SK-N-SH treated with all-trans-retinoic acid at 6 μM for 48 hours (cell line): Measurements from ENCODE around the gene SOX8.

ENCODE experiments used
- ATAC-seq: fragments of 200-7000 bp; cut with Tn5 transposase; 3 replicates; pipeline ENCODE4 v1.9.1; 2020; ENCODE audit warnings: mild to moderate bottlenecking, moderate library complexity
- ARNTL ChIP-seq: fragments of 450-650 bp; formaldehyde crosslinking; IDR thresholded peaks from 2 replicates; pipeline ENCODE4 v1.5.0; 2020; ENCODE audit warnings: low read depth, mild to moderate bottlenecking, moderate library complexity, borderline replicate concordance
- BACH2 ChIP-seq: fragments of 250-450 bp; sonication (Bioruptor Pico); IDR thresholded peaks from 2 replicates; pipeline ENCODE4 v1.9.0; 2021; ENCODE audit warnings: mild to moderate bottlenecking, borderline replicate concordance
- CREB5 ChIP-seq: fragments of 250-450 bp; sonication (Bioruptor Pico); IDR thresholded peaks from 2 replicates; pipeline ENCODE4 v1.5.1; 2020; ENCODE audit warnings: low read depth, mild to moderate bottlenecking, moderate library complexity
- CSRNP3 ChIP-seq: fragments of 250-450 bp; sonication (Bioruptor Pico); IDR thresholded peaks from 2 replicates; pipeline ENCODE4 v1.5.1; 2021; ENCODE audit warnings: mild to moderate bottlenecking, moderate library complexity
- ISL1 ChIP-seq: fragments of 250-450 bp; sonication (Bioruptor Pico); IDR thresholded peaks from 2 replicates; pipeline ENCODE4 v2.1.2; 2022; ENCODE audit warnings: mild to moderate bottlenecking, moderate library complexity
- OSR1 ChIP-seq: fragments of 250-450 bp; sonication (Bioruptor Pico); IDR thresholded peaks from 2 replicates; pipeline ENCODE4 v1.8.0; 2022; ENCODE audit warnings: moderate library complexity, mild to moderate bottlenecking, inconsistent platforms
- PPARA ChIP-seq: fragments of 250-450 bp; sonication (Bioruptor Pico); IDR thresholded peaks from 2 replicates; pipeline ENCODE4 v1.5.0; 2020; ENCODE audit warnings: mild to moderate bottlenecking, borderline replicate concordance
- RARB ChIP-seq: fragments of 250-450 bp; sonication (Bioruptor Pico); IDR thresholded peaks from 2 replicates; pipeline ENCODE4 v1.8.0; 2021; ENCODE audit warnings: mild to moderate bottlenecking, moderate library complexity
- TCF4 ChIP-seq: fragments of 250-450 bp; sonication (Bioruptor Pico); IDR thresholded peaks from 2 replicates; pipeline ENCODE4 v1.8.0; 2021; ENCODE audit warnings: mild to moderate bottlenecking, moderate library complexity, borderline replicate concordance
- TSHZ2 ChIP-seq: fragments of 250-450 bp; sonication (Bioruptor Pico); IDR thresholded peaks from 2 replicates; pipeline ENCODE4 v1.5.0; 2020; ENCODE audit warnings: mild to moderate bottlenecking, moderate library complexity
- ZFP3 ChIP-seq: fragments of 250-450 bp; sonication (Bioruptor Pico); IDR thresholded peaks from 2 replicates; pipeline ENCODE4 v1.5.0; 2020; ENCODE audit warnings: mild to moderate bottlenecking, moderate library complexity
- ZFP30 ChIP-seq: fragments of 450-650 bp; formaldehyde crosslinking; IDR thresholded peaks from 2 replicates; pipeline ENCODE4 v1.5.0; 2022; ENCODE audit warnings: mild to moderate bottlenecking, moderate library complexity
- ZNF565 ChIP-seq: fragments of 450-650 bp; formaldehyde crosslinking; conservative IDR thresholded peaks from 2 replicates; pipeline ENCODE4 v1.5.0; 2020; ENCODE audit warnings: low read depth, mild to moderate bottlenecking, moderate library complexity
- ZNF70 ChIP-seq: fragments of 450-650 bp; formaldehyde crosslinking; IDR thresholded peaks from 2 replicates; pipeline ENCODE4 v1.5.0; 2020; ENCODE audit warnings: mild to moderate bottlenecking, moderate library complexity
- ZNF8 ChIP-seq: fragments of 450-650 bp; formaldehyde crosslinking; IDR thresholded peaks from 2 replicates; pipeline ENCODE4 v1.5.0; 2020; ENCODE audit warnings: mild to moderate bottlenecking, moderate library complexity
- TF ChIP-seq, protein P1 (sequence below): fragments of 250-450 bp; sonication (Bioruptor Pico); IDR thresholded peaks from 2 replicates; pipeline ENCODE4 v1.8.0; 2021; ENCODE audit warnings: low read depth, mild to moderate bottlenecking, moderate library complexity, borderline replicate concordance
- TF ChIP-seq, protein P2 (sequence below): fragments of 250-450 bp; sonication (Bioruptor Pico); IDR thresholded peaks from 2 replicates; pipeline ENCODE4 v1.8.0; 2020; ENCODE audit warnings: mild to moderate bottlenecking, moderate library complexity, borderline replicate concordance

The SOX8 gene

GRCh38 chr16:1012722-1013592 is 31.4 kb downstream of the SOX8 start:
- TF ChIP-seq TCF4 (no peak), ZFP3 (CRISPR knock-in tag) (no peak), ZFP30 (CRISPR knock-in tag) (no peak), BACH2 (CRISPR knock-in tag) (no peak), ZNF565 (no peak), ZNF70 (CRISPR knock-in tag) (no peak), TSHZ2 (CRISPR knock-in tag) (no peak)
- TF ChIP-seq, protein P1, sequence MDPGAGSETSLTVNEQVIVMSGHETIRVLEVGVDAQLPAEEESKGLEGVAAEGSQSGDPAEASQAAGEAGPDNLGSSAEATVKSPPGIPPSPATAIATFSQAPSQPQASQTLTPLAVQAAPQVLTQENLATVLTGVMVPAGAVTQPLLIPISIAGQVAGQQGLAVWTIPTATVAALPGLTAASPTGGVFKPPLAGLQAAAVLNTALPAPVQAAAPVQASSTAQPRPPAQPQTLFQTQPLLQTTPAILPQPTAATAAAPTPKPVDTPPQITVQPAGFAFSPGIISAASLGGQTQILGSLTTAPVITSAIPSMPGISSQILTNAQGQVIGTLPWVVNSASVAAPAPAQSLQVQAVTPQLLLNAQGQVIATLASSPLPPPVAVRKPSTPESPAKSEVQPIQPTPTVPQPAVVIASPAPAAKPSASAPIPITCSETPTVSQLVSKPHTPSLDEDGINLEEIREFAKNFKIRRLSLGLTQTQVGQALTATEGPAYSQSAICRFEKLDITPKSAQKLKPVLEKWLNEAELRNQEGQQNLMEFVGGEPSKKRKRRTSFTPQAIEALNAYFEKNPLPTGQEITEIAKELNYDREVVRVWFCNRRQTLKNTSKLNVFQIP (CRISPR knock-in tag), result no peak
- ATAC-seq, result no peak

DNA sequence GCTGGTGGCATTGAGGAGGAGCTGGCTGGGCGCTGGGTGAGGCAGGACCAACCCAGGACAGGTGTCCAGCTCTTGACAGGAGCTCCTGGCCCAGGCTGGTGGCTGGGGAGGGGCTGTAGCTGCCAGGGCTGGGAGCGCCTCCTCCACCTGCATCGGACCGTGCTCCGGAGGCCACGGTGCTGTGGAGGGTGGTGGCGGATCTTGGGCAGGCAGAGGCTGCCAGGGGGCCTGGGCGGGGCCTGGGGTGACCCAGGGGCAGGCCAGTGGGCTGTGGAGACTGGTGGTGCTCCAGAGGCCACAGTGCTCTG is 32.0 kb downstream of the SOX8 start:
- TF ChIP-seq ISL1 (no peak), ARNTL (CRISPR knock-in tag) (no peak), PPARA (CRISPR knock-in tag) (no peak), ZFP3 (CRISPR knock-in tag) (no peak)
- TF ChIP-seq, protein P1 (CRISPR knock-in tag), result no peak
- no peak for ATAC-seq

DNA sequence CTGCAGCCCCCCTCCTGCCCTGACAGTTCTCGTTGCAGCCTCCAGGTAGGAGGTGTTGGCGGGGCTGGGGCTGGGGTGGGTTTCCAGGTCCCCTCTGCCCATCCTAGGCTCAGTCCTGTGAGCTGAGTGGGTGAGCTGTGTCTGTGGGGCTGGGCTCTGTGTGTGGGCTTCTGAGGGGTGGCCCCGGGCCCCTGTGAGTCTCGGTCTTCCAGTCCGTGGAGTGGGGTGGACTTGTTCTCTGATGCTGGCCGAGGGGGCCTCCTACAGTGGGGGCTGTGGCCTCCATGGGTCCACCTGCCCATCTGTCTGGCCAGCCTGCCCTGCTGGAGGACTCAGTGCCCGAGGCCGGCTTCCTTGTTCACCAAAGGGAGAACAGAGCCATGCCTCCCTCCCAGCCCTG is 32.7 kb downstream of the SOX8 start:
- no peak for TF ChIP-seq CREB5 (CRISPR knock-in tag)
- TF ChIP-seq BACH2 (CRISPR knock-in tag), result no peak
- ATAC-seq, result no peak

- TF ChIP-seq PPARA (CRISPR knock-in tag), result no peak
- no peak for TF ChIP-seq CSRNP3 (CRISPR knock-in tag)
- TF ChIP-seq ISL1, result no peak
- TF ChIP-seq RARB (CRISPR knock-in tag), result no peak
- no peak for TF ChIP-seq OSR1
- TF ChIP-seq ARNTL (CRISPR knock-in tag), result no peak
- TF ChIP-seq ZNF8 (CRISPR knock-in tag), result no peak
- TF ChIP-seq BACH2 (CRISPR knock-in tag), result no peak
- TF ChIP-seq, protein P2, sequence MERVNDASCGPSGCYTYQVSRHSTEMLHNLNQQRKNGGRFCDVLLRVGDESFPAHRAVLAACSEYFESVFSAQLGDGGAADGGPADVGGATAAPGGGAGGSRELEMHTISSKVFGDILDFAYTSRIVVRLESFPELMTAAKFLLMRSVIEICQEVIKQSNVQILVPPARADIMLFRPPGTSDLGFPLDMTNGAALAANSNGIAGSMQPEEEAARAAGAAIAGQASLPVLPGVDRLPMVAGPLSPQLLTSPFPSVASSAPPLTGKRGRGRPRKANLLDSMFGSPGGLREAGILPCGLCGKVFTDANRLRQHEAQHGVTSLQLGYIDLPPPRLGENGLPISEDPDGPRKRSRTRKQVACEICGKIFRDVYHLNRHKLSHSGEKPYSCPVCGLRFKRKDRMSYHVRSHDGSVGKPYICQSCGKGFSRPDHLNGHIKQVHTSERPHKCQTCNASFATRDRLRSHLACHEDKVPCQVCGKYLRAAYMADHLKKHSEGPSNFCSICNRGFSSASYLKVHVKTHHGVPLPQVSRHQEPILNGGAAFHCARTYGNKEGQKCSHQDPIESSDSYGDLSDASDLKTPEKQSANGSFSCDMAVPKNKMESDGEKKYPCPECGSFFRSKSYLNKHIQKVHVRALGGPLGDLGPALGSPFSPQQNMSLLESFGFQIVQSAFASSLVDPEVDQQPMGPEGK (CRISPR knock-in tag), result no peak
- TF ChIP-seq, all 23 proteins: peak for 0
- ATAC-seq, result no peak
Observed at GRCh38 chr16:1014771-1015495, 33.4 kb downstream of the SOX8 start.
